T-helper 22 cell (primary cell): ENCODE measurements around the gene SLC38A2.

ENCODE experiments used
- DNase-seq: peaks from one replicate; pipeline ENCODE4 v3.0.0-alpha.2; 2020; ENCODE audit warnings: low read depth

The SLC38A2 gene

GRCh38 chr12:46391630-46392029 is 19.1 kb upstream of the SLC38A2 start:
- DNase-seq = no peak

GRCh38 chr12:46390881-46391280 is 18.3 kb upstream of the SLC38A2 start:
- no peak for DNase-seq

- DNase-seq = no peak
Measured at GRCh38 chr12:46390304-46390703, 17.7 kb upstream of the SLC38A2 start.

- DNase-seq = no peak
Measured at GRCh38 chr12:46389031-46389616, 16.6 kb upstream of the SLC38A2 start.

GRCh38 chr12:46388427-46389021 is 16.0 kb upstream of the SLC38A2 start:
- DNase-seq = no peak

GRCh38 chr12:46387670-46388069 is 15.1 kb upstream of the SLC38A2 start:
- DNase-seq = no peak

- no peak for DNase-seq
Measured at GRCh38 chr12:46386877-46387629, 14.5 kb upstream of the SLC38A2 start.

GRCh38 chr12:46386360-46386867 is 13.8 kb upstream of the SLC38A2 start:
- DNase-seq = no peak

GRCh38 chr12:46385438-46385837 is 12.9 kb upstream of the SLC38A2 start:
- DNase-seq = no peak

- DNase-seq = no peak
Measured at GRCh38 chr12:46384451-46385309, 12.1 kb upstream of the SLC38A2 start.

GRCh38 chr12:46383654-46384450 is 11.3 kb upstream of the SLC38A2 start:
- DNase-seq = peak; percentile 71

- peak; percentile 91 for DNase-seq
Measured at GRCh38 chr12:46382964-46383653, 10.5 kb upstream of the SLC38A2 start.

GRCh38 chr12:46382408-46382963 is 9.9 kb upstream of the SLC38A2 start:
- DNase-seq = no peak

GRCh38 chr12:46380881-46381280 is 8.3 kb upstream of the SLC38A2 start:
- no peak for DNase-seq

- DNase-seq = no peak
Measured at GRCh38 chr12:46380022-46380796, 7.6 kb upstream of the SLC38A2 start.

GRCh38 chr12:46379352-46379751 is 6.8 kb upstream of the SLC38A2 start:
- DNase-seq = no peak

- no peak for DNase-seq
Measured at GRCh38 chr12:46378530-46378929, 6.0 kb upstream of the SLC38A2 start.

- no peak for DNase-seq
Measured at GRCh38 chr12:46377678-46378077, 5.1 kb upstream of the SLC38A2 start.

- no peak for DNase-seq
Measured at GRCh38 chr12:46376579-46376978, 4.0 kb upstream of the SLC38A2 start.

GRCh38 chr12:46374711-46375110 is 2.1 kb upstream of the SLC38A2 start:
- DNase-seq = no peak
